H1 (cell line): ENCODE results near the gene TCEA3.

ENCODE experiments used
- CTCF ChIP-seq, 3 experiments: IDR thresholded peaks; 1 replicate in 2 of 3; 2 replicates in 1 of 3; pipeline versions ENCODE4 v1.5.1 to v1.6.1; 2011; ENCODE audit warnings: low read length in 3 of 3, mild to moderate bottlenecking in 3 of 3, inconsistent platforms in 2 of 3, low read depth in 1 of 3, moderate library complexity in 1 of 3; ENCODE audit not compliant: insufficient read depth in 1 of 3; ENCODE audit errors: control extremely low read depth in 1 of 3
- GABPA ChIP-seq: IDR thresholded peaks from 2 replicates; pipeline ENCODE4 v1.6.1; 2011; ENCODE audit warnings: mild to moderate bottlenecking, low read length, moderate library complexity, borderline replicate concordance; ENCODE audit not compliant: insufficient read depth
- JUN ChIP-seq: IDR thresholded peaks from 2 replicates; pipeline ENCODE4 v1.6.1; 2011; ENCODE audit warnings: low read depth, mild to moderate bottlenecking, improper control_type of control experiment, low read length
- POLR2A ChIP-seq, 2 experiments: IDR thresholded peaks; 1 replicate in 1 of 2; 2 replicates in 1 of 2; pipeline ENCODE4 v1.6.1; 2011; ENCODE audit warnings: low read depth in 2 of 2, low read length in 2 of 2, mild to moderate bottlenecking in 2 of 2; ENCODE audit errors: control extremely low read depth in 1 of 2
- POLR2AphosphoS5 ChIP-seq: IDR thresholded peaks from 2 replicates; pipeline ENCODE4 v1.6.1; 2011; ENCODE audit warnings: low read depth, low read length
- RAD21 ChIP-seq, 2 experiments: IDR thresholded peaks in 1 of 2; conservative IDR thresholded peaks in 1 of 2; 2 replicates each; pipeline ENCODE4 v1.6.1; 2011; ENCODE audit warnings: low read depth in 2 of 2, low read length in 2 of 2, improper control_type of control experiment in 1 of 2, inconsistent platforms in 1 of 2, mild to moderate bottlenecking in 1 of 2, moderate library complexity in 1 of 2

- TF ChIP-seq POLR2A (IDR thresholded peaks at IDR 0.05; ENCODE audit: control extremely low read depth in 1 of 2, low read depth in 2 of 2, low read length in 2 of 2) = no peak
- TF ChIP-seq RAD21 (IDR thresholded peaks at IDR 0.05 in 1 of 2, conservative IDR thresholded peaks at IDR 0.05 in 1 of 2; ENCODE audit: low read depth in 2 of 2, low read length in 2 of 2) = peak; percentile 10 to 34; a peak in 2 of 4 replicates
- no peak for TF ChIP-seq JUN
- TF ChIP-seq CTCF (IDR thresholded peaks at IDR 0.05; ENCODE audit: control extremely low read depth in 1 of 3, insufficient read depth in 1 of 3, low read depth in 1 of 3, low read length in 3 of 3) = peak in 2 of 3 experiments; percentile 8 to 19; a peak in 1 of 4 replicates
- peak; percentile 90 for TF ChIP-seq POLR2AphosphoS5
- no peak for TF ChIP-seq GABPA
Observed at GRCh38 chr1:23370709-23371584, 53.6 kb downstream of the TCEA3 start.
